NCI-H524 treated with DMSO at 0.1 percent for 48 hours (cell line): ENCODE data around the gene FKBP1B.
"Not testable (repeated sequence)": the region's sequence is repeated elsewhere in the genome, so short reads cannot be mapped to it uniquely, and the experiment has no call there.

Experiments used
- DNase-seq: peaks from one replicate; lab custom pipeline; 2025; lab: John Stamatoyannopoulos, UW

The FKBP1B gene

GRCh38 chr2:24104110-24104650 lies 54.6 kb downstream of the FKBP1B start:
- no peak for DNase-seq

GRCh38 chr2:24104906-24105305 lies 55.4 kb downstream of the FKBP1B start:
- no peak for DNase-seq

- no peak for DNase-seq
These were observed 56.3 kb downstream of the FKBP1B start for GRCh38 chr2:24105816-24106215.

DNA sequence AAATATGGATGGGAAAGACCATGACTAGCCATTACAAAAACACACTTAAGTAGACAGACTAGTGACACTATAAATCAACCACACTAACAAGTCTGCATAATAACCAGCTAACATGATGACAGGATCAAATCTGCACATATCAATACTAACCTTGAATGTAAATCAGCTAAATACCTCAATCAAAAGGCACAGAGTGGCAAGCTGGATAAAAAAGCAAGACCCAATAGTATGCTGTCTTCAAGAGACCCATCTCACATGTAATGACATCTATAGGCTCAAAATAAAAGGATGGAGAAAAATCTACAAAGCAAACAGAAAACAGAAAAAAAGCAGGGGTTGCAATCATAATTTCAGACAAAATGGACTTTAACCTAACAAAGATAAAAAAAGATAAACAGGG lies 57.2 kb downstream of the FKBP1B start:
- DNase-seq, result no peak

- DNase-seq, result no peak
These were observed 57.8 kb downstream of the FKBP1B start for GRCh38 chr2:24107336-24107735.

DNA sequence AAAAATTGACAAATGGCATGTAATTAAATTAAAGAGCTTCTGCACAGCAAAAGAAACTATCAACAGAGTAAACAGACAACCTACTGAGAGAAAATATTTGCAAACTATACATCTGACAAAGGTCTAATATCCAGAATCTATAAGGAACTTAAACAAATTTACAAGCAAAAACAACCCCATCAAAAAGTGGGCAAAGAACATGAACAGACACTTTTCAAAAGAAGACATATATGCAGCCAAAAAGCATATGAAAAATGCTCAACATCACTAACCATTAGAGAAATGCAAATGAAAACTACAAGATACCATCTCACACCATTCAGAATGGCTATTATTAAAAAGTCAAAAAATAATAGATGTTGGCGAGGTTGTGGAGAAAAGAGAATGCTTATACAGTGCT lies 59.9 kb downstream of the FKBP1B start:
- DNase-seq, result not testable (repeated sequence)

- DNase-seq, result no peak
These were observed 61.2 kb downstream of the FKBP1B start for GRCh38 chr2:24110660-24111303.

DNA sequence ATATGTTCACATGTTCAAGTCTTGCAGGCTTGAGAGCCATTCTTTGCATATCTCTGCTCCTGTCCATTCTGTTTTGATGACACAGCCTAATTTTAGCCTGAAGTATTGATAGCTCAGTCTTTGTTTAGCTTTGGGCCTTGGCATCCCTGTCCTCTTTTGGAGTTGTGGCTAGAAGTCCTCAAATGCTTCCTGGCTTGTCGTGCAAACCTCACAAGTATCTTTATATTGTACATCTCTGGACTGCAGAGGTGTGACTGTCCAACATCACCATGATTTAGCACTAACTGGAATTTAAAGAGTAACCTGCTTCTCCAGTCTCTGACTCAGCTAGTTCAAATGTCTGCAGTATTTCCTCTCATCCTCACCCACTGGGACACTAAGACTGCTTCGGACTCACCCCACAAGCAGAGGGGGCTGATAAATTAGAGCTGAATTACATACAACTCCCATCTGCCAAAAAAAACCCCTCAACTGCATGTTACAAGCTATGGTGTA lies 61.9 kb downstream of the FKBP1B start:
- DNase-seq, result no peak
